LNCAP (cell line): ENCODE data around the gene DTNBP1.

ENCODE experiments used
- TF ChIP-seq, protein P1 (sequence below): fragments of 450-650 bp; IDR thresholded peaks from 2 replicates; pipeline ENCODE4 v1.5.1; 2017; ENCODE audit warnings: mild to moderate bottlenecking

Gene DTNBP1

GRCh38 chr6:15513131-15513771, 149.6 kb downstream of the DTNBP1 start:
- TF ChIP-seq, protein P1, sequence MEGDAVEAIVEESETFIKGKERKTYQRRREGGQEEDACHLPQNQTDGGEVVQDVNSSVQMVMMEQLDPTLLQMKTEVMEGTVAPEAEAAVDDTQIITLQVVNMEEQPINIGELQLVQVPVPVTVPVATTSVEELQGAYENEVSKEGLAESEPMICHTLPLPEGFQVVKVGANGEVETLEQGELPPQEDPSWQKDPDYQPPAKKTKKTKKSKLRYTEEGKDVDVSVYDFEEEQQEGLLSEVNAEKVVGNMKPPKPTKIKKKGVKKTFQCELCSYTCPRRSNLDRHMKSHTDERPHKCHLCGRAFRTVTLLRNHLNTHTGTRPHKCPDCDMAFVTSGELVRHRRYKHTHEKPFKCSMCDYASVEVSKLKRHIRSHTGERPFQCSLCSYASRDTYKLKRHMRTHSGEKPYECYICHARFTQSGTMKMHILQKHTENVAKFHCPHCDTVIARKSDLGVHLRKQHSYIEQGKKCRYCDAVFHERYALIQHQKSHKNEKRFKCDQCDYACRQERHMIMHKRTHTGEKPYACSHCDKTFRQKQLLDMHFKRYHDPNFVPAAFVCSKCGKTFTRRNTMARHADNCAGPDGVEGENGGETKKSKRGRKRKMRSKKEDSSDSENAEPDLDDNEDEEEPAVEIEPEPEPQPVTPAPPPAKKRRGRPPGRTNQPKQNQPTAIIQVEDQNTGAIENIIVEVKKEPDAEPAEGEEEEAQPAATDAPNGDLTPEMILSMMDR: no peak

DNA sequence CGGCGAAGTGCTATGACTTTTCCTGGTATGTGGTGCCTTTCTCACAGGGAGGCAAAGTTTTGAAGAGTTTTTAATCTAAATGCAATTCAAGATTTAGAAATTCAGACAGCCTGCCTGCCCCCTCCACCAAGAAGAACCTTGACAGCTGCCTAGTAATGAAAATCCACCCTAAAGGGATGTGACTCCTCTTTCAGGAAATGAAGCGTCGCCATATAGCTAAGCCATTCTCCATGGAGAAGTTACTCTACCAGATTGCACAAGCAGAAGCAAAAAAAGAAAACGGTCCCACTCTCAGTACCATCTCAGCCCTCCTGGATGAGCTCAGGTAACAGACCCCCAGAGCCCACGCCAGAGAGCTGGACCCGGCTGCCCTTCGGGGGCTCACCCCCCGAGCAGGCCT, 150.1 kb downstream of the DTNBP1 start:
- TF ChIP-seq, protein P1: no peak

- TF ChIP-seq, protein P1: peak; percentile 21; the same call in 1 of the 2 replicates
These were observed 150.7 kb downstream of the DTNBP1 start for GRCh38 chr6:15512126-15512525.

DNA sequence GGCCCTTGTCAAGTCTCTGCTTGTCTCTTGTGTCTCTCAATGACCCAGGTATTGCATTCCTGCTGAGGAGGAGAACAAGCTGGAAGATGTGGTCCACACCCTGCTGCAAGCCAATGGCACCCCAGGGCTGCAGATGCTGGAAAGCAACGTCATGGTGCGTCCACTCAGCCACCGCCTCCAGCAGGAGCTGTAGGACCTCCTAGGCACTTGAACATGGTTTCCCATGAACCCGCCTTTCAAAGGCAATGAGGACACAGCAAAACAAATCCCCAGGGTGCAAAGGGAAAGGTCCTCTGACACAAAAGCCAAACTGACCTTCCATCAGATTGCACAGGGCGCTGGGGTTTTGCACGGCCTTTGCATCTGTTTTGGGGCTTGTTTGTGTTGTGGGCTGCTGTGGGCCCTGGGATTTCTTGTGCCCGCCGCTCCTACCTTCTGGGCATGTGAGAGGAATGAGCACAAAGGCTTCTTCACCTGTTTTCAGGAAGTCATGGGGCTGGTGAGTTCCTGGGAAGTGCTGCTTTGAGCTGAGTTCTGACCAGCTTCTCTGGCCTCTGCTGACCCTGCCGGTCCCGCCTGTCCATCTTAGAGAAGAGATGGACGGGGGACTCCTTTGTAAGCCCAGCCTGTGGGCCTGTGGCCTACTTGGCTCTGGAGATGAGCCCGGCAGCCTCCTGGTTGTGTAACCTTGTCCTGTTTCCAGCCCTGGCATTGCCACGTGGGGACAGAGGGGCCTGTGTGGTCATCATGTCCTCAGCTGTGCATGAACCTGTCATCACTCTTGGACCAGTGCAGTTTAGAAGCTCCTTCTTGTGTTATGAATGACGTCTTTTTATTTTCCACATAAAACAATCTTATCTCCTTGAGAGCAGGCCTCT, 151.3 kb downstream of the DTNBP1 start:
- TF ChIP-seq, protein P1: no peak

DNA sequence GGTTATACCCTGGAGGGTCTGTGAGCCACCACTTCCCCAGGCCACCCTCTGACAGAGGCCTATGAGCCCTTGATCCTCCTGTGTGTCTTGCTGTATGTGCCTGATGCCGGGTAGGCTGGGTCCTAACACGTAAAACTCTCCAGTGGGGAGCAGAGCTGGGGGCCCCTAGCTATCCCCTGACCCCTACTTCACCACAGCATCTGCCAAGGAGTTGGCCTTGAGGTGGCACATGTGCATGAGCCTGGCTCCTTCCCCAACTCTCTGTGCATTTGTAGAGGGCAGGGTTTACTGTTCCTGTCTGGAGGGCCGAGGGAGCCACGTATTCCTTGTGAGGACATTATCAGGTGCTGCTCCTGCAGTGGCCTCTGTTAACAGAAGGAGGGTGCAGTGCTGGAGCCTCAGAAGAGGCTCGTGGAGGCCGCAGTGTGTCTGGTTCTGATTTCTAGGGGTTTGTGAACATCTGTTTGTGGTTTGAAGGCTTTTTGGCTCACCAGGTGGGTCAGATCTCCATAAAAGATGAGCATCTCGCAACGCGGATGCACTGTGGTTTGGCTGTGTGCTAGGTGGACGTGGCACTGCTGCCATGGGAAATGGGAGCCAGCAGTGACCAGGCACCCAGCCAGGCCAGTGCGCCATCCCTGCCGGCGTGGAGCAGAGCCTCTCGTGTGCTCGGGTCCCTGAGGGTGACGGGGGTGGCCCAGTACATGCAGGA, 152.1 kb downstream of the DTNBP1 start:
- TF ChIP-seq, protein P1: no peak

DNA sequence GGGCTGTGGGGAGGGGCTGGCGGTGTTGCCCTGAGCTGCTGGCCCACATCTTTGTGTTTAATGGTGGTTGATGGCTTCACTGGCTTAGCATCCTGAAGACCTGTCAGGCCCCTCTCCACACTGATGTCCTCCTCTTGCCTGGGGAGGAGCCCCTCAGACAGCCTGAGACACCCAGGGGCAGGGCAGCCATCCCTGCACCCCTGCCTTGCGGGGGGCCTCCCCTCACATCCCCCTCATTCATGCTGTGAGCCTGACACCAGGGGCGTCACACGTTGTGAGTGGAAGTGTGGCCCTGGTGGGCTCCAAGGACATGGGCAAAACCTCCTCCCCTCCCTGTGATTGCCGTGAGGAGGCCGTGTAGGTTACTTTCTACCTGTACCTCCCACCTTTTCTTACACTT, 152.7 kb downstream of the DTNBP1 start:
- TF ChIP-seq, protein P1: no peak

DNA sequence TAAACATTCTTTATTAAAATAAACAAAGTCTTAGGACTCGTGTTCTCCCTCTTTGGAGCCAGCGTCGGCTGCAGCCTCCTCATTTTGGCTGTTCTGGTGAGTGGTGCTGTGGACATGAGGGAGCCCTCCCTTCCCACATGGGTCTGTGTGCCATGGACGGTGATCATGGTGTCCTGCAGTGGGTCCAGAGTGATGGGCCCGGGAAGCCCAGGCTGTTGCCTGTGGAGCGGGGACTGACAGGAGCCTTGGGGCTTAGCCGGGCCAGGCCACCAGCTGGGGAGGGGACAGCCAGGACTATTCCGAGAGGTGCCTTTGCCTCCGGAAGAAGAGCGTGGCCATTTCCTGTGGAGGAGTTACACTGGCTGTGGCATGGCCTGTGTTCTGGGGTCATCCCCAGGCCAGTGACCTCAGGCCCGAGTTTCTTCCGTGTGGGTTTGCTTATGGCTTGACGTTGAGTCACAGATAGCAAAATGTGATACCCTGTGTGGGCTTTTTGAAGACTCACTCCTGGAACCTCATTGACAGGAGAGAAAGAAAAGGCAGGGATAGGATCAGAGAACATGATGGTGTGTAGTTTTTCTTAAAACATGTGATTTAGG, 153.4 kb downstream of the DTNBP1 start:
- TF ChIP-seq, protein P1: no peak
